ENCODE data around the gene EFCAB3.

Gene EFCAB3

GRCh38 chr17:62351176-62351575 is 29.2 kb upstream of the EFCAB3 start:
- no peak for DNase-seq (ENCODE audit: low read depth in 1 of 2, low spot score in 1 of 2)
- Histone ChIP-seq H3K27ac (replicated peaks) (no peak overlapping the region), H3K4me3 (replicated peaks; ENCODE audit: insufficient read depth, low read length) (no peak overlapping the region), H3K27me3 (ENCODE audit: insufficient read depth, poor library complexity, severe bottlenecking) (peaks cover 10% of the 10 kb centered on the region)
- no peak for TF ChIP-seq POLR2AphosphoS5 (IDR thresholded peaks at IDR 0.05; ENCODE audit: low read depth)
- TF ChIP-seq, protein P1, sequence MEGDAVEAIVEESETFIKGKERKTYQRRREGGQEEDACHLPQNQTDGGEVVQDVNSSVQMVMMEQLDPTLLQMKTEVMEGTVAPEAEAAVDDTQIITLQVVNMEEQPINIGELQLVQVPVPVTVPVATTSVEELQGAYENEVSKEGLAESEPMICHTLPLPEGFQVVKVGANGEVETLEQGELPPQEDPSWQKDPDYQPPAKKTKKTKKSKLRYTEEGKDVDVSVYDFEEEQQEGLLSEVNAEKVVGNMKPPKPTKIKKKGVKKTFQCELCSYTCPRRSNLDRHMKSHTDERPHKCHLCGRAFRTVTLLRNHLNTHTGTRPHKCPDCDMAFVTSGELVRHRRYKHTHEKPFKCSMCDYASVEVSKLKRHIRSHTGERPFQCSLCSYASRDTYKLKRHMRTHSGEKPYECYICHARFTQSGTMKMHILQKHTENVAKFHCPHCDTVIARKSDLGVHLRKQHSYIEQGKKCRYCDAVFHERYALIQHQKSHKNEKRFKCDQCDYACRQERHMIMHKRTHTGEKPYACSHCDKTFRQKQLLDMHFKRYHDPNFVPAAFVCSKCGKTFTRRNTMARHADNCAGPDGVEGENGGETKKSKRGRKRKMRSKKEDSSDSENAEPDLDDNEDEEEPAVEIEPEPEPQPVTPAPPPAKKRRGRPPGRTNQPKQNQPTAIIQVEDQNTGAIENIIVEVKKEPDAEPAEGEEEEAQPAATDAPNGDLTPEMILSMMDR (IDR thresholded peaks at IDR 0.05; ENCODE audit: insufficient read depth, low read length): no peak
- TF ChIP-seq SPI1 (IDR thresholded peaks at IDR 0.05; ENCODE audit: borderline replicate concordance, low read depth): no peak
- TF ChIP-seq, protein P2, sequence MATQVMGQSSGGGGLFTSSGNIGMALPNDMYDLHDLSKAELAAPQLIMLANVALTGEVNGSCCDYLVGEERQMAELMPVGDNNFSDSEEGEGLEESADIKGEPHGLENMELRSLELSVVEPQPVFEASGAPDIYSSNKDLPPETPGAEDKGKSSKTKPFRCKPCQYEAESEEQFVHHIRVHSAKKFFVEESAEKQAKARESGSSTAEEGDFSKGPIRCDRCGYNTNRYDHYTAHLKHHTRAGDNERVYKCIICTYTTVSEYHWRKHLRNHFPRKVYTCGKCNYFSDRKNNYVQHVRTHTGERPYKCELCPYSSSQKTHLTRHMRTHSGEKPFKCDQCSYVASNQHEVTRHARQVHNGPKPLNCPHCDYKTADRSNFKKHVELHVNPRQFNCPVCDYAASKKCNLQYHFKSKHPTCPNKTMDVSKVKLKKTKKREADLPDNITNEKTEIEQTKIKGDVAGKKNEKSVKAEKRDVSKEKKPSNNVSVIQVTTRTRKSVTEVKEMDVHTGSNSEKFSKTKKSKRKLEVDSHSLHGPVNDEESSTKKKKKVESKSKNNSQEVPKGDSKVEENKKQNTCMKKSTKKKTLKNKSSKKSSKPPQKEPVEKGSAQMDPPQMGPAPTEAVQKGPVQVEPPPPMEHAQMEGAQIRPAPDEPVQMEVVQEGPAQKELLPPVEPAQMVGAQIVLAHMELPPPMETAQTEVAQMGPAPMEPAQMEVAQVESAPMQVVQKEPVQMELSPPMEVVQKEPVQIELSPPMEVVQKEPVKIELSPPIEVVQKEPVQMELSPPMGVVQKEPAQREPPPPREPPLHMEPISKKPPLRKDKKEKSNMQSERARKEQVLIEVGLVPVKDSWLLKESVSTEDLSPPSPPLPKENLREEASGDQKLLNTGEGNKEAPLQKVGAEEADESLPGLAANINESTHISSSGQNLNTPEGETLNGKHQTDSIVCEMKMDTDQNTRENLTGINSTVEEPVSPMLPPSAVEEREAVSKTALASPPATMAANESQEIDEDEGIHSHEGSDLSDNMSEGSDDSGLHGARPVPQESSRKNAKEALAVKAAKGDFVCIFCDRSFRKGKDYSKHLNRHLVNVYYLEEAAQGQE (IDR thresholded peaks at IDR 0.05; ENCODE audit: insufficient replicate concordance, low read depth): no peak
- TF ChIP-seq GABPA (IDR thresholded peaks at IDR 0.05; ENCODE audit: low read depth): no peak

GRCh38 chr17:62366191-62366590 is 14.2 kb upstream of the EFCAB3 start:
- H3K27me3 ChIP-seq (ENCODE audit: insufficient read depth, poor library complexity, severe bottlenecking): no peaks in the 10 kb centered on the region
- DNase-seq (ENCODE audit: low read depth in 1 of 2, low spot score in 1 of 2): no peak
- TF ChIP-seq, protein P2 (IDR thresholded peaks at IDR 0.05; ENCODE audit: insufficient replicate concordance, low read depth): no peak
- no peak for TF ChIP-seq GABPA (IDR thresholded peaks at IDR 0.05; ENCODE audit: low read depth)
- TF ChIP-seq POLR2AphosphoS5 (IDR thresholded peaks at IDR 0.05; ENCODE audit: low read depth): no peak
- TF ChIP-seq, protein P1 (IDR thresholded peaks at IDR 0.05; ENCODE audit: insufficient read depth, low read length): no peak
- TF ChIP-seq SPI1 (IDR thresholded peaks at IDR 0.05; ENCODE audit: borderline replicate concordance, low read depth): no peak

DNA sequence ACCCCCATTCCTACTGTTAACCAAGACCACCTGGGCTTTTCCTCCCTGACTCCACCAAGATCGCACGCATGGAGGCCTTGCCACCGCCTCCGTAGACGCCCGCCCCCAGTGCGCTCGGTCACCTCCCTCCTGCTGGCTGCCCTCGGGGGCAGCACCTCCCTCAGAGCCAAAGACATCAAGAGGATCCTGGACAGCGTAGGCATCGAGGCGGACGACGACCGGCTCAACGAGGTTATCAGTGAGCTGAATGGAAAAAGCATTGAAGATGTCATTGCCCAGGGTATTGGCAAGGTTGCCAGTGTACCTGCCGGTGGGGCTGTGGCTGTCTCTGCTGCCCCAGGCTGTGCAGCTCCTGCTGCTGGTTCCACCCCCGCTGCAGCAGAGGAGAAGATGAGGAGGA is 1.2 kb downstream of the EFCAB3 start:
- DNase-seq (ENCODE audit: low read depth in 1 of 2, low spot score in 1 of 2): no peak
- Histone ChIP-seq H3K27me3 (ENCODE audit: insufficient read depth, poor library complexity, severe bottlenecking) (peaks cover 4% of the 10 kb centered on the region), H3K4me3 (replicated peaks; ENCODE audit: insufficient read depth, low read length) (no peak overlapping the region), H3K27ac (replicated peaks) (no peak overlapping the region)
- TF ChIP-seq SPI1 (IDR thresholded peaks at IDR 0.05; ENCODE audit: borderline replicate concordance, low read depth) (no peak), POLR2AphosphoS5 (IDR thresholded peaks at IDR 0.05; ENCODE audit: low read depth) (no peak), GABPA (IDR thresholded peaks at IDR 0.05; ENCODE audit: low read depth) (no peak)
- TF ChIP-seq, protein P1 (IDR thresholded peaks at IDR 0.05; ENCODE audit: insufficient read depth, low read length): no peak
- TF ChIP-seq, protein P2 (IDR thresholded peaks at IDR 0.05; ENCODE audit: insufficient replicate concordance, low read depth): no peak

More at GRCh38 chr17:62366191-62366590, 14.2 kb upstream of the EFCAB3 start:
- H3K27ac ChIP-seq (replicated peaks): no peak overlapping the region
- no peak overlapping the region for H3K4me3 ChIP-seq (replicated peaks; ENCODE audit: insufficient read depth, low read length)
